Measurements from ENCODE around the gene LIPE. TPM values are rescaled to one million over a fixed set of nuclear protein-coding genes. Genes with fewer than 3 reads are reported as not detected.

Gene LIPE
- total RNA-seq, 1 experiment from 2014 or later = 10.2 TPM

DNA sequence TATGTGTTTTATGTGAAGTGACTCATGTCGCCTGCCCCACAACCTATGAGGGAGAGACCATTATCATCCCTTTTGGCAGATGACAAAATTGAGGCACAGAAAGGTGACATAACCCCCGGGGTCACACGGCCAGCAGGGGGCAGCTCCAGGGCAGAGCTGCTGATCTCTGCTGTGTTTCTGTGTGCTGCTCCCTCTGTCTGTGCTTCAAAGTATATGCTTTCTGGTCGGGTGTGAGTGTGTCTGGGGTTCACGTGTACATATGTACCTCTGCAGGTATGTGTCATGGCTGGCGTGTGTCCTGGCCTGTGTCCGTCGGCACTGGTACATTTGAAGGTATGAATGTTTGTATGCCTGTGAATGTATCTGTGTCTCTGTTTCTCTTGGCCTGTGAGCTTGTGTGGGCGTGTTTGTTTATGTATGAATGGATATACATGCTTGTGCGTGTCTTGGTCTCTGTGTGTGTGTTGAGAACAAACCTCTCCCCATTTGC is 7.1 kb downstream of the LIPE start:
- Mint-ChIP-seq H3K9me3 (peaks cover 6% of the 10 kb centered on the region), H3K36me3 (peaks cover 2% of the 10 kb centered on the region), H3K4me1 (peaks cover 31% of the 10 kb centered on the region), H3K4me3 (no peak overlapping the region), H3K27me3 (ENCODE audit: low read depth) (peaks cover 91% of the 10 kb centered on the region), H3K27ac (no peak overlapping the region)
- ChIA-PET CTCF (interaction anchor here (0.7 to 3.6 kb wide), 24 partner anchors 9 to 344 kb away, joined by 3 to 28 read pairs (median 3); partner anchors contain the start of genes CEACAM1, CXCL17 and ZNF574), POLR2A (interaction anchor here (0.6 to 1.0 kb wide), 4 partner anchors 10 to 161 kb away, joined by 3 to 6 read pairs (median 4); no protein-coding TSS in a partner anchor)
- ATAC-seq (peak; percentile 6; the same call in 1 of the 2 replicates), DNase-seq (ENCODE audit: low spot score) (peak; percentile 69)
- TF ChIP-seq, protein P1, sequence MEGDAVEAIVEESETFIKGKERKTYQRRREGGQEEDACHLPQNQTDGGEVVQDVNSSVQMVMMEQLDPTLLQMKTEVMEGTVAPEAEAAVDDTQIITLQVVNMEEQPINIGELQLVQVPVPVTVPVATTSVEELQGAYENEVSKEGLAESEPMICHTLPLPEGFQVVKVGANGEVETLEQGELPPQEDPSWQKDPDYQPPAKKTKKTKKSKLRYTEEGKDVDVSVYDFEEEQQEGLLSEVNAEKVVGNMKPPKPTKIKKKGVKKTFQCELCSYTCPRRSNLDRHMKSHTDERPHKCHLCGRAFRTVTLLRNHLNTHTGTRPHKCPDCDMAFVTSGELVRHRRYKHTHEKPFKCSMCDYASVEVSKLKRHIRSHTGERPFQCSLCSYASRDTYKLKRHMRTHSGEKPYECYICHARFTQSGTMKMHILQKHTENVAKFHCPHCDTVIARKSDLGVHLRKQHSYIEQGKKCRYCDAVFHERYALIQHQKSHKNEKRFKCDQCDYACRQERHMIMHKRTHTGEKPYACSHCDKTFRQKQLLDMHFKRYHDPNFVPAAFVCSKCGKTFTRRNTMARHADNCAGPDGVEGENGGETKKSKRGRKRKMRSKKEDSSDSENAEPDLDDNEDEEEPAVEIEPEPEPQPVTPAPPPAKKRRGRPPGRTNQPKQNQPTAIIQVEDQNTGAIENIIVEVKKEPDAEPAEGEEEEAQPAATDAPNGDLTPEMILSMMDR (IDR thresholded peaks at IDR 0.05) = peak; percentile 67
- TF ChIP-seq SP1 (CRISPR knock-in tag; conservative IDR thresholded peaks at IDR 0.05) (no peak), ESRRA (CRISPR knock-in tag; IDR thresholded peaks at IDR 0.05; ENCODE audit: borderline replicate concordance) (peak; percentile 81; the same call in 1 of the 2 replicates), OVOL2 (CRISPR knock-in tag; IDR thresholded peaks at IDR 0.05; ENCODE audit: borderline replicate concordance) (no peak)

DNA sequence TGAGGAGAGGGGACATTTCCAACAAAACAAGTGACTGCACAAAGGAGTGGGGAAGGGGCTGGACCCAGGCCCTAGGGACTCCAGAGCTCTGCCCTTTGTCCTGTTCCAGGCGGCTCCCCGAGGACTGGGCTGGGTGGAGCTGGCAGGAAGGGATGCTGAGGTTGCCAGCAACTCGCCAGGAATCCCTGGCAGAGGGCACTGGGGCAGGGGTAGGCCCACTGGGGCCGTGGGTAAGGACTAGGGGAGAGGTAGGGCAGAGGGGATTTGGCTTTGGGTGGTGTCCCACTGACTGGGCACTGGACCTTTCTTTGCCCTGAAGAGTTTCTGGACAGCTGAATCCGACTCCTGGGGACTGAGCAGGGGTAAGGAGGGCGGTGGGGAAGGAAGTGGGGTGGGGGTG is 7.9 kb downstream of the LIPE start:
- POLR2A ChIA-PET = interaction anchor here (1.0 kb wide), 1 partner anchor 31 kb away, joined by 3 read pairs; no protein-coding TSS in a partner anchor
- TF ChIP-seq ZNF219 (CRISPR knock-in tag; IDR thresholded peaks at IDR 0.05; ENCODE audit: borderline replicate concordance) = no peak
- no peak for TF ChIP-seq GTF2I (CRISPR knock-in tag; conservative IDR thresholded peaks at IDR 0.05)
- no peak for TF ChIP-seq NR2C2 (CRISPR knock-in tag; IDR thresholded peaks at IDR 0.05)
- TF ChIP-seq NFYB (CRISPR knock-in tag; conservative IDR thresholded peaks at IDR 0.05; ENCODE audit: low read depth) = no peak
- TF ChIP-seq HMGA2 (CRISPR knock-in tag; IDR thresholded peaks at IDR 0.05) = no peak
- no peak for TF ChIP-seq ZNF671 (CRISPR knock-in tag; IDR thresholded peaks at IDR 0.05)
- TF ChIP-seq, protein P2, sequence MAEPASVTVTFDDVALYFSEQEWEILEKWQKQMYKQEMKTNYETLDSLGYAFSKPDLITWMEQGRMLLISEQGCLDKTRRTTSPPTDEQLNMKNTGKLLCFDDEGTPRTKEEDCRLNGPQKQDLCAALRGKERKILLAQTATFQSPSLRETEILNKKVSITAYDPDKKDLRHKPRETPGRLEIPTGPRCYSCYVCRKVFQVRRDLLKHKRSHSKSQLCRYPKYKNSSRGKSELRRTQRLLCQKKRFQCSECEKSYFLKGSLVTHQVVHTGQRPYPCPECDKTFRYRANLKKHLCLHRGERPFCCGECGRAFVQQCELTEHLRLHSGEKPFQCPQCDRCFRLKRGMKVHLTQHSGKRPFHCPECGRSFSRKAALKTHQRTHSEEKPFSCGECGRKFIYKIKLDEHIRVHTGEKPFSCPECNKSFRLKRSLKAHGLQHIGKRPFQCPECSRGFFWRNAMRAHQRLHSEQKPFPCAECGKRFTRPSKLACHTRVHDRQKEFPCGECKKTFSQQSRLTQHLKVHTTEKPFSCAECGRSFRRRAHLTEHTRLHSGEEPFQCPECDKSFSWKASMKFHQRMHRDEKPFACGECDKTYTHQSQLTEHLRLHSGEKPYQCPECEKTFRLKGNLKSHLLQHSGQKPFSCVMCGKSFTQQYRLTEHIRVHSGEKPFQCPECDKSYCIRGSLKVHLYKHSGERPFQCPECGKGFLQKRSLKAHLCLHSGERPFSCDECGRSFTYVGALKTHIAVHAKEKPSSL (CRISPR knock-in tag; conservative IDR thresholded peaks at IDR 0.05) = no peak
- TF ChIP-seq OVOL2 (CRISPR knock-in tag; IDR thresholded peaks at IDR 0.05; ENCODE audit: borderline replicate concordance) = no peak
- TF ChIP-seq GRHL2 (CRISPR knock-in tag; IDR thresholded peaks at IDR 0.05; ENCODE audit: insufficient replicate concordance, severe bottlenecking) = no peak
- TF ChIP-seq, protein P3, sequence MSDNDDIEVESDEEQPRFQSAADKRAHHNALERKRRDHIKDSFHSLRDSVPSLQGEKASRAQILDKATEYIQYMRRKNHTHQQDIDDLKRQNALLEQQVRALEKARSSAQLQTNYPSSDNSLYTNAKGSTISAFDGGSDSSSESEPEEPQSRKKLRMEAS (CRISPR knock-in tag; IDR thresholded peaks at IDR 0.05) = no peak
- TF ChIP-seq EMX1 (CRISPR knock-in tag; IDR thresholded peaks at IDR 0.05) = no peak
- no peak for TF ChIP-seq ZNF416 (CRISPR knock-in tag; IDR thresholded peaks at IDR 0.05)
- TF ChIP-seq, protein P4, sequence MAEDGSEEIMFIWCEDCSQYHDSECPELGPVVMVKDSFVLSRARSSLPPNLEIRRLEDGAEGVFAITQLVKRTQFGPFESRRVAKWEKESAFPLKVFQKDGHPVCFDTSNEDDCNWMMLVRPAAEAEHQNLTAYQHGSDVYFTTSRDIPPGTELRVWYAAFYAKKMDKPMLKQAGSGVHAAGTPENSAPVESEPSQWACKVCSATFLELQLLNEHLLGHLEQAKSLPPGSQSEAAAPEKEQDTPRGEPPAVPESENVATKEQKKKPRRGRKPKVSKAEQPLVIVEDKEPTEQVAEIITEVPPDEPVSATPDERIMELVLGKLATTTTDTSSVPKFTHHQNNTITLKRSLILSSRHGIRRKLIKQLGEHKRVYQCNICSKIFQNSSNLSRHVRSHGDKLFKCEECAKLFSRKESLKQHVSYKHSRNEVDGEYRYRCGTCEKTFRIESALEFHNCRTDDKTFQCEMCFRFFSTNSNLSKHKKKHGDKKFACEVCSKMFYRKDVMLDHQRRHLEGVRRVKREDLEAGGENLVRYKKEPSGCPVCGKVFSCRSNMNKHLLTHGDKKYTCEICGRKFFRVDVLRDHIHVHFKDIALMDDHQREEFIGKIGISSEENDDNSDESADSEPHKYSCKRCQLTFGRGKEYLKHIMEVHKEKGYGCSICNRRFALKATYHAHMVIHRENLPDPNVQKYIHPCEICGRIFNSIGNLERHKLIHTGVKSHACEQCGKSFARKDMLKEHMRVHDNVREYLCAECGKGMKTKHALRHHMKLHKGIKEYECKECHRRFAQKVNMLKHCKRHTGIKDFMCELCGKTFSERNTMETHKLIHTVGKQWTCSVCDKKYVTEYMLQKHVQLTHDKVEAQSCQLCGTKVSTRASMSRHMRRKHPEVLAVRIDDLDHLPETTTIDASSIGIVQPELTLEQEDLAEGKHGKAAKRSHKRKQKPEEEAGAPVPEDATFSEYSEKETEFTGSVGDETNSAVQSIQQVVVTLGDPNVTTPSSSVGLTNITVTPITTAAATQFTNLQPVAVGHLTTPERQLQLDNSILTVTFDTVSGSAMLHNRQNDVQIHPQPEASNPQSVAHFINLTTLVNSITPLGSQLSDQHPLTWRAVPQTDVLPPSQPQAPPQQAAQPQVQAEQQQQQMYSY (CRISPR knock-in tag; IDR thresholded peaks at IDR 0.05) = no peak
- TF ChIP-seq ZNF121 (CRISPR knock-in tag; IDR thresholded peaks at IDR 0.05) = no peak
- TF ChIP-seq, protein P5, sequence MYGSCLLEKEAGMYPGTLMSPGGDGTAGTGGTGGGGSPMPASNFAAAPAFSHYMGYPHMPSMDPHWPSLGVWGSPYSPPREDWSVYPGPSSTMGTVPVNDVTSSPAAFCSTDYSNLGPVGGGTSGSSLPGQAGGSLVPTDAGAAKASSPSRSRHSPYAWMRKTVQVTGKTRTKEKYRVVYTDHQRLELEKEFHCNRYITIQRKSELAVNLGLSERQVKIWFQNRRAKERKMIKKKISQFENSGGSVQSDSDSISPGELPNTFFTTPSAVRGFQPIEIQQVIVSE (CRISPR knock-in tag; IDR thresholded peaks at IDR 0.05; ENCODE audit: borderline replicate concordance) = no peak
- TF ChIP-seq, protein P6, sequence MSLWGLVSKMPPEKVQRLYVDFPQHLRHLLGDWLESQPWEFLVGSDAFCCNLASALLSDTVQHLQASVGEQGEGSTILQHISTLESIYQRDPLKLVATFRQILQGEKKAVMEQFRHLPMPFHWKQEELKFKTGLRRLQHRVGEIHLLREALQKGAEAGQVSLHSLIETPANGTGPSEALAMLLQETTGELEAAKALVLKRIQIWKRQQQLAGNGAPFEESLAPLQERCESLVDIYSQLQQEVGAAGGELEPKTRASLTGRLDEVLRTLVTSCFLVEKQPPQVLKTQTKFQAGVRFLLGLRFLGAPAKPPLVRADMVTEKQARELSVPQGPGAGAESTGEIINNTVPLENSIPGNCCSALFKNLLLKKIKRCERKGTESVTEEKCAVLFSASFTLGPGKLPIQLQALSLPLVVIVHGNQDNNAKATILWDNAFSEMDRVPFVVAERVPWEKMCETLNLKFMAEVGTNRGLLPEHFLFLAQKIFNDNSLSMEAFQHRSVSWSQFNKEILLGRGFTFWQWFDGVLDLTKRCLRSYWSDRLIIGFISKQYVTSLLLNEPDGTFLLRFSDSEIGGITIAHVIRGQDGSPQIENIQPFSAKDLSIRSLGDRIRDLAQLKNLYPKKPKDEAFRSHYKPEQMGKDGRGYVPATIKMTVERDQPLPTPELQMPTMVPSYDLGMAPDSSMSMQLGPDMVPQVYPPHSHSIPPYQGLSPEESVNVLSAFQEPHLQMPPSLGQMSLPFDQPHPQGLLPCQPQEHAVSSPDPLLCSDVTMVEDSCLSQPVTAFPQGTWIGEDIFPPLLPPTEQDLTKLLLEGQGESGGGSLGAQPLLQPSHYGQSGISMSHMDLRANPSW (CRISPR knock-in tag; conservative IDR thresholded peaks at IDR 0.05; ENCODE audit: low read depth) = no peak
- TF ChIP-seq, protein P7, sequence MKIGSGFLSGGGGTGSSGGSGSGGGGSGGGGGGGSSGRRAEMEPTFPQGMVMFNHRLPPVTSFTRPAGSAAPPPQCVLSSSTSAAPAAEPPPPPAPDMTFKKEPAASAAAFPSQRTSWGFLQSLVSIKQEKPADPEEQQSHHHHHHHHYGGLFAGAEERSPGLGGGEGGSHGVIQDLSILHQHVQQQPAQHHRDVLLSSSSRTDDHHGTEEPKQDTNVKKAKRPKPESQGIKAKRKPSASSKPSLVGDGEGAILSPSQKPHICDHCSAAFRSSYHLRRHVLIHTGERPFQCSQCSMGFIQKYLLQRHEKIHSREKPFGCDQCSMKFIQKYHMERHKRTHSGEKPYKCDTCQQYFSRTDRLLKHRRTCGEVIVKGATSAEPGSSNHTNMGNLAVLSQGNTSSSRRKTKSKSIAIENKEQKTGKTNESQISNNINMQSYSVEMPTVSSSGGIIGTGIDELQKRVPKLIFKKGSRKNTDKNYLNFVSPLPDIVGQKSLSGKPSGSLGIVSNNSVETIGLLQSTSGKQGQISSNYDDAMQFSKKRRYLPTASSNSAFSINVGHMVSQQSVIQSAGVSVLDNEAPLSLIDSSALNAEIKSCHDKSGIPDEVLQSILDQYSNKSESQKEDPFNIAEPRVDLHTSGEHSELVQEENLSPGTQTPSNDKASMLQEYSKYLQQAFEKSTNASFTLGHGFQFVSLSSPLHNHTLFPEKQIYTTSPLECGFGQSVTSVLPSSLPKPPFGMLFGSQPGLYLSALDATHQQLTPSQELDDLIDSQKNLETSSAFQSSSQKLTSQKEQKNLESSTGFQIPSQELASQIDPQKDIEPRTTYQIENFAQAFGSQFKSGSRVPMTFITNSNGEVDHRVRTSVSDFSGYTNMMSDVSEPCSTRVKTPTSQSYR (CRISPR knock-in tag; IDR thresholded peaks at IDR 0.05) = no peak

More for the DNA sequence above, 7.9 kb downstream of the LIPE start:
- DNase-seq (ENCODE audit: low spot score) (no peak), ATAC-seq (no peak)
- no peak overlapping the region for H3K27ac Mint-ChIP-seq
- peaks cover 3% of the 10 kb centered on the region for H3K9me3 Mint-ChIP-seq
- H3K4me3 Mint-ChIP-seq = no peak overlapping the region
- peaks cover 2% of the 10 kb centered on the region; the same call in 1 of the 2 replicates for H3K36me3 Mint-ChIP-seq
- CTCF ChIA-PET = interaction anchor here (0.7 to 3.6 kb wide), 10 partner anchors 9 to 98 kb away, joined by 3 to 28 read pairs (median 7); no protein-coding TSS in a partner anchor
- peaks cover 91% of the 10 kb centered on the region for H3K27me3 Mint-ChIP-seq (ENCODE audit: low read depth)
- H3K4me1 Mint-ChIP-seq = peaks cover 28% of the 10 kb centered on the region
